CD4-positive, alpha-beta memory T cell (primary cell): ENCODE results near the gene TTC39C. TPM values are rescaled to one million over a fixed set of nuclear protein-coding genes. Genes with fewer than 3 reads are reported as not detected.

ENCODE experiments used
- CTCF ChIA-PET: fragments of 350-600 bp; sonication (Branson Sonifier 250); formaldehyde crosslinking; loops from one replicate; lab custom pipeline; 2021; ENCODE audit warnings: inconsistent platforms; ENCODE audit not compliant: partially characterized antibody; lab: Charles Lee
- POLR2A ChIA-PET: fragments of 350-600 bp; sonication (Branson Sonifier 250); formaldehyde crosslinking; loops from one replicate; lab custom pipeline; 2021; ENCODE audit not compliant: partially characterized antibody; lab: Charles Lee
- DNase-seq, 5 donors: peaks; one replicate each; pipeline versions ENCODE4 v3.0.0 to v3.0.0-alpha.2; 2020 to 2022; ENCODE audit warnings: mixed read lengths in 1 of 5
- H3K27ac ChIP-seq: one replicate; pipeline ENCODE4 v1.7.0; 2013; ENCODE audit warnings: low read depth, low read length
- H3K27me3 ChIP-seq: 2 replicates; pipeline ENCODE4 v1.7.0; 2013; ENCODE audit warnings: mild to moderate bottlenecking, low read length, moderate library complexity; ENCODE audit not compliant: insufficient read depth
- H3K36me3 ChIP-seq: 2 replicates; pipeline ENCODE4 v1.7.0; 2013; ENCODE audit warnings: mild to moderate bottlenecking, low read length, moderate library complexity; ENCODE audit not compliant: insufficient read depth
- H3K4me1 ChIP-seq: 2 replicates; pipeline ENCODE4 v1.7.0; 2013; ENCODE audit warnings: mild to moderate bottlenecking, low read length, moderate library complexity; ENCODE audit not compliant: insufficient read depth
- H3K4me3 ChIP-seq, 2 donors: one replicate each; pipeline ENCODE4 v1.7.0; 2013; ENCODE audit warnings: low read length in 2 of 2, mild to moderate bottlenecking in 1 of 2
- H3K9me3 ChIP-seq, 2 donors: one replicate each; pipeline ENCODE4 v1.7.0; 2013; ENCODE audit warnings: low read length in 2 of 2, control low read depth in 1 of 2; ENCODE audit not compliant: control insufficient read depth in 1 of 2
- H3K27ac Mint-ChIP-seq, 7 donors: one replicate each; pipeline ENCODE4 v1.8.0; 2020 to 2021; ENCODE audit warnings: mixed read lengths in 7 of 7, mild to moderate bottlenecking in 6 of 7, inconsistent platforms in 3 of 7, moderate library complexity in 3 of 7
- H3K27me3 Mint-ChIP-seq, 2 donors: one replicate each; pipeline ENCODE4 v1.8.0; 2020 to 2021; ENCODE audit warnings: mixed read lengths in 2 of 2
- H3K36me3 Mint-ChIP-seq, 2 donors: one replicate each; pipeline ENCODE4 v1.8.0; 2020 to 2021; ENCODE audit warnings: mixed read lengths in 2 of 2, inconsistent platforms in 1 of 2, mild to moderate bottlenecking in 1 of 2
- H3K4me1 Mint-ChIP-seq, 4 donors: one replicate each; pipeline ENCODE4 v1.8.0; 2020 to 2021; ENCODE audit warnings: mixed read lengths in 4 of 4, mild to moderate bottlenecking in 1 of 4
- H3K4me3 Mint-ChIP-seq, 8 donors: one replicate each; pipeline ENCODE4 v1.8.0; 2020 to 2021; ENCODE audit warnings: mixed read lengths in 8 of 8, mild to moderate bottlenecking in 7 of 8, moderate library complexity in 6 of 8, inconsistent platforms in 3 of 8
- H3K9me3 Mint-ChIP-seq, 8 donors: one replicate each; pipeline ENCODE4 v1.8.0; 2020 to 2021; ENCODE audit warnings: mixed read lengths in 8 of 8, mild to moderate bottlenecking in 5 of 8, inconsistent platforms in 3 of 8, moderate library complexity in 1 of 8
- intact Hi-C: fragments of 100-400 bp; cut with micrococcal nuclease; formaldehyde crosslinking; loops from one replicate; pipeline ENCODE4 v1.15.1; 2023
- polyA plus RNA-seq, 2 donors: library from polyadenylated mRNA; unstranded; fragments of 300-500 nt; fragmentation: Illumina TruSeq; gene quantifications; one replicate each; pipeline ENCODE4 v1.2.3, GENCODE V29; 2021
- total RNA-seq, 2 experiments: library from RNA; stranded (reverse); gene quantifications; one replicate each; pipeline ENCODE4 v1.2.3, GENCODE V29; 2021

TTC39C gene
- total and polyA plus RNA-seq, 4 experiments from 2014 or later = 134 to 180 (median 167) TPM

GRCh38 chr18:24083550-24083949 is 69.0 kb downstream of the TTC39C start:
- Histone ChIP-seq H3K4me3 (no peak overlapping the region), H3K27me3 (no peaks in the 10 kb centered on the region), H3K36me3 (peaks cover 55% of the 10 kb centered on the region), H3K4me1 (peaks cover 20% of the 10 kb centered on the region), H3K9me3 (no peaks in the 10 kb centered on the region), H3K27ac (no peak overlapping the region)
- intact Hi-C loops = no loop called here
- CTCF ChIA-PET = no interaction called here
- Mint-ChIP-seq H3K36me3 (peaks cover 59 to 81% of the 10 kb centered on the region in 2 donors), H3K4me3 (peak overlapping the region in 1 of 8 donors; percentile 26), H3K4me1 (peaks cover 37 to 74% (median 51%) of the 10 kb centered on the region in 4 donors), H3K27ac (peak overlapping the region in 4 of 7 donors; percentile 20 to 80 (median 54)), H3K9me3 (no peaks in the 10 kb centered on the region), H3K27me3 (no peaks in the 10 kb centered on the region)
- POLR2A ChIA-PET = interaction anchor here (1.0 kb wide), 1 partner anchor 43 kb away, joined by 3 read pairs; no protein-coding TSS in a partner anchor
- DNase-seq = no peak

- intact Hi-C loops = no loop called here
These were observed 71.5 kb downstream of the TTC39C start for GRCh38 chr18:24086082-24086481.

GRCh38 chr18:24089076-24089475 is 74.5 kb downstream of the TTC39C start:
- Mint-ChIP-seq H3K27ac (peak overlapping the region in 4 of 7 donors; percentile 63 to 80 (median 70)), H3K9me3 (no peaks in the 10 kb centered on the region), H3K36me3 (peaks cover 59 to 79% of the 10 kb centered on the region in 2 donors), H3K4me1 (peaks cover 38 to 62% (median 47%) of the 10 kb centered on the region in 4 donors), H3K4me3 (no peak overlapping the region), H3K27me3 (no peaks in the 10 kb centered on the region)
- Histone ChIP-seq H3K9me3 (no peaks in the 10 kb centered on the region), H3K4me1 (peaks cover 22% of the 10 kb centered on the region), H3K27ac (no peak overlapping the region), H3K36me3 (peaks cover 42% of the 10 kb centered on the region), H3K4me3 (no peak overlapping the region), H3K27me3 (no peaks in the 10 kb centered on the region)
- no peak for DNase-seq
- POLR2A ChIA-PET = no interaction called here
- intact Hi-C loops = no loop called here
- CTCF ChIA-PET = interaction anchor here (1.0 to 1.4 kb wide), 2 partner anchors 17 to 301 kb away, joined by 3 read pairs; no protein-coding TSS in a partner anchor

More at GRCh38 chr18:24086082-24086481, 71.5 kb downstream of the TTC39C start:
- DNase-seq = no peak
- Mint-ChIP-seq H3K27ac (peak overlapping the region in 4 of 7 donors; percentile 1 to 80 (median 6)), H3K27me3 (no peaks in the 10 kb centered on the region), H3K36me3 (peaks cover 58 to 79% of the 10 kb centered on the region in 2 donors), H3K9me3 (no peaks in the 10 kb centered on the region), H3K4me3 (no peak overlapping the region), H3K4me1 (peaks cover 32 to 62% (median 39%) of the 10 kb centered on the region in 4 donors)
- POLR2A ChIA-PET = interaction anchor here (1.4 to 1.5 kb wide), 2 partner anchors 8 to 20 kb away, joined by 4 read pairs; no protein-coding TSS in a partner anchor
- peaks cover 52% of the 10 kb centered on the region for H3K36me3 ChIP-seq
- no peaks in the 10 kb centered on the region for H3K9me3 ChIP-seq
- no peak overlapping the region for H3K27ac ChIP-seq
- no peaks in the 10 kb centered on the region for H3K27me3 ChIP-seq
- H3K4me1 ChIP-seq = peaks cover 20% of the 10 kb centered on the region
- CTCF ChIA-PET = interaction anchor here (1.2 kb wide), 1 partner anchor 33 kb away, joined by 4 read pairs; no protein-coding TSS in a partner anchor
- H3K4me3 ChIP-seq = no peak overlapping the region

GRCh38 chr18:24089515-24090337 is 75.2 kb downstream of the TTC39C start:
- intact Hi-C loops = no loop called here
- Histone ChIP-seq H3K27ac (no peak overlapping the region), H3K36me3 (peaks cover 39% of the 10 kb centered on the region), H3K4me3 (no peak overlapping the region), H3K27me3 (no peaks in the 10 kb centered on the region), H3K9me3 (no peaks in the 10 kb centered on the region), H3K4me1 (peaks cover 28% of the 10 kb centered on the region)
- H3K9me3 Mint-ChIP-seq = no peaks in the 10 kb centered on the region
- no peak for DNase-seq
- H3K27ac Mint-ChIP-seq = peak overlapping the region in 6 of 7 donors; percentile 12 to 75 (median 36)
- peaks cover 45 to 66% (median 52%) of the 10 kb centered on the region in 4 donors for H3K4me1 Mint-ChIP-seq
- POLR2A ChIA-PET = no interaction called here
- no peaks in the 10 kb centered on the region for H3K27me3 Mint-ChIP-seq
- no peak overlapping the region for H3K4me3 Mint-ChIP-seq
- CTCF ChIA-PET = interaction anchor here (1.0 to 1.4 kb wide), 2 partner anchors 18 to 302 kb away, joined by 3 read pairs; no protein-coding TSS in a partner anchor
- H3K36me3 Mint-ChIP-seq = peaks cover 64 to 81% of the 10 kb centered on the region in 2 donors

- Histone ChIP-seq H3K27ac (no peak overlapping the region), H3K27me3 (no peaks in the 10 kb centered on the region), H3K4me3 (no peak overlapping the region), H3K4me1 (peaks cover 28% of the 10 kb centered on the region), H3K9me3 (no peaks in the 10 kb centered on the region), H3K36me3 (peaks cover 30% of the 10 kb centered on the region)
- no peak overlapping the region for H3K4me3 Mint-ChIP-seq
- no peaks in the 10 kb centered on the region for H3K9me3 Mint-ChIP-seq
- intact Hi-C loops = no loop called here
- no peaks in the 10 kb centered on the region for H3K27me3 Mint-ChIP-seq
- peaks cover 42 to 61% (median 50%) of the 10 kb centered on the region in 4 donors for H3K4me1 Mint-ChIP-seq
- no peak for DNase-seq
- ChIA-PET POLR2A (no interaction called here), CTCF (no interaction called here)
- no peak overlapping the region for H3K27ac Mint-ChIP-seq
- H3K36me3 Mint-ChIP-seq = peaks cover 63 to 81% of the 10 kb centered on the region in 2 donors
These were observed 76.3 kb downstream of the TTC39C start for GRCh38 chr18:24090876-24091275.

- intact Hi-C loops = no loop called here
- H3K4me3 Mint-ChIP-seq = no peak overlapping the region
- H3K4me1 Mint-ChIP-seq = peaks cover 26 to 50% (median 33%) of the 10 kb centered on the region in 4 donors
- peaks cover 54 to 70% of the 10 kb centered on the region in 2 donors for H3K36me3 Mint-ChIP-seq
- ChIA-PET CTCF (interaction anchor here (0.6 to 1.3 kb wide), 3 partner anchors 13 to 175 kb away, joined by 3 to 4 read pairs (median 4); no protein-coding TSS in a partner anchor), POLR2A (interaction anchor here (0.9 kb wide), 1 partner anchor 29 kb away, joined by 3 read pairs; no protein-coding TSS in a partner anchor)
- H3K27me3 Mint-ChIP-seq = no peaks in the 10 kb centered on the region
- Histone ChIP-seq H3K36me3 (peaks cover 17% of the 10 kb centered on the region), H3K27me3 (no peaks in the 10 kb centered on the region), H3K4me1 (peaks cover 23% of the 10 kb centered on the region), H3K27ac (no peak overlapping the region), H3K9me3 (no peaks in the 10 kb centered on the region), H3K4me3 (no peak overlapping the region)
- no peak for DNase-seq
- H3K9me3 Mint-ChIP-seq = peaks cover 0 to 8% (median 2%) of the 10 kb centered on the region in 8 donors
- H3K27ac Mint-ChIP-seq = peak overlapping the region in 6 of 7 donors; percentile 14 to 60 (median 44)
These were observed 80.0 kb downstream of the TTC39C start for GRCh38 chr18:24094561-24094960.

- peak overlapping the region in 3 of 7 donors; percentile 23 to 52 (median 51) for H3K27ac Mint-ChIP-seq
- H3K9me3 ChIP-seq = no peaks in the 10 kb centered on the region
- H3K9me3 Mint-ChIP-seq = peaks cover 0 to 8% (median 2%) of the 10 kb centered on the region in 8 donors
- no peaks in the 10 kb centered on the region for H3K27me3 ChIP-seq
- H3K36me3 ChIP-seq = peaks cover 19% of the 10 kb centered on the region
- POLR2A ChIA-PET = interaction anchor here (1.0 kb wide), 1 partner anchor 12 kb away, joined by 3 read pairs; no protein-coding TSS in a partner anchor
- H3K4me1 ChIP-seq = peaks cover 30% of the 10 kb centered on the region
- no peak for DNase-seq
- no peaks in the 10 kb centered on the region for H3K27me3 Mint-ChIP-seq
- no peak overlapping the region for H3K27ac ChIP-seq
- no peak overlapping the region for H3K4me3 ChIP-seq
- H3K36me3 Mint-ChIP-seq = peaks cover 57 to 70% of the 10 kb centered on the region in 2 donors
- H3K4me3 Mint-ChIP-seq = no peak overlapping the region
- intact Hi-C loops = no loop called here
- H3K4me1 Mint-ChIP-seq = peaks cover 32 to 59% (median 38%) of the 10 kb centered on the region in 4 donors
- CTCF ChIA-PET = interaction anchor here (0.9 to 1.3 kb wide), 2 partner anchors 15 to 22 kb away, joined by 4 read pairs; no protein-coding TSS in a partner anchor
These were observed 81.4 kb downstream of the TTC39C start for GRCh38 chr18:24095976-24096375.
